HG03039 (cell line): ENCODE results near the gene POLR2E.
A peak's percentile ranks its signal among the peaks of the same experiment; 100 is the strongest.

Experiments
- ATAC-seq: cut with Tn5 transposase; IDR thresholded peaks from one replicate; pipeline ENCODE4 v1.9.1; 2021; ENCODE audit warnings: mild to moderate bottlenecking, moderate library complexity; ENCODE audit not compliant: unreplicated experiment

Gene POLR2E

GRCh38 chr19:1082165-1082927 is 12.8 kb downstream of the POLR2E start:
- no peak for ATAC-seq

GRCh38 chr19:1081301-1082164 is 13.6 kb downstream of the POLR2E start:
- ATAC-seq: no peak

- no peak for ATAC-seq
Observed at GRCh38 chr19:1080360-1081161, 14.6 kb downstream of the POLR2E start.

- ATAC-seq: no peak
Observed at GRCh38 chr19:1079566-1080111, 15.5 kb downstream of the POLR2E start.

- peak; percentile 44 for ATAC-seq
Observed at GRCh38 chr19:1076951-1077350, 18.2 kb downstream of the POLR2E start.

GRCh38 chr19:1076046-1076386 is 19.2 kb downstream of the POLR2E start:
- ATAC-seq: no peak

GRCh38 chr19:1074544-1075283 is 20.5 kb downstream of the POLR2E start:
- ATAC-seq: no peak

- no peak for ATAC-seq
Observed at GRCh38 chr19:1073956-1074517, 21.1 kb downstream of the POLR2E start.

- ATAC-seq: no peak
Observed at GRCh38 chr19:1073063-1073955, 21.9 kb downstream of the POLR2E start.

GRCh38 chr19:1072371-1073015 is 22.7 kb downstream of the POLR2E start:
- no peak for ATAC-seq

- no peak for ATAC-seq
Observed at GRCh38 chr19:1070931-1071791, 24.0 kb downstream of the POLR2E start.

- ATAC-seq: no peak
Observed at GRCh38 chr19:1070576-1070930, 24.6 kb downstream of the POLR2E start.

- no peak for ATAC-seq
Observed at GRCh38 chr19:1069009-1069779, 26.0 kb downstream of the POLR2E start.

- no peak for ATAC-seq
Observed at GRCh38 chr19:1068009-1069001, 26.9 kb downstream of the POLR2E start.

GRCh38 chr19:1067341-1067957 is 27.7 kb downstream of the POLR2E start:
- ATAC-seq: no peak
